Stomach smooth muscle (tissue), 2 donors: ENCODE data around the gene TVP23C.

Experiments used
- H3K27ac ChIP-seq: one replicate; pipeline ENCODE4 v1.7.0; 2013; ENCODE audit warnings: mild to moderate bottlenecking, low read length, inconsistent platforms
- H3K27me3 ChIP-seq, 2 donors: one replicate each; pipeline ENCODE4 v1.7.0; 2013; ENCODE audit warnings: low read length in 2 of 2; ENCODE audit not compliant: insufficient read depth in 2 of 2, control insufficient read depth in 1 of 2
- H3K36me3 ChIP-seq, 2 donors: one replicate each; pipeline ENCODE4 v1.7.0; 2013; ENCODE audit warnings: low read length in 2 of 2; ENCODE audit not compliant: control insufficient read depth in 2 of 2, insufficient read depth in 2 of 2
- H3K4me1 ChIP-seq: one replicate; pipeline ENCODE4 v1.7.0; 2013; ENCODE audit warnings: low read length; ENCODE audit not compliant: control insufficient read depth, insufficient read depth
- H3K4me3 ChIP-seq, 2 donors: one replicate each; pipeline ENCODE4 v1.7.0; 2013; ENCODE audit warnings: low read length in 2 of 2
- H3K9ac ChIP-seq, 2 donors: one replicate each; pipeline ENCODE4 v1.7.0; 2013; ENCODE audit warnings: low read length in 2 of 2, mild to moderate bottlenecking in 1 of 2
- H3K9me3 ChIP-seq, 2 donors: one replicate each; pipeline ENCODE4 v1.7.0; 2013; ENCODE audit warnings: low read length in 2 of 2; ENCODE audit not compliant: control insufficient read depth in 2 of 2
- donor health status: healthy.
- donor health status: Pancreatic carcinoma.

Gene TVP23C

GRCh38 chr17:15457723-15458094 lies 105.6 kb downstream of the TVP23C start:
- no peaks in the 10 kb centered on the region for H3K27me3 ChIP-seq
- H3K27ac ChIP-seq = peak overlapping the region; percentile 73
- peak overlapping the region; percentile 36 to 55 for H3K4me3 ChIP-seq
- H3K9me3 ChIP-seq = no peaks in the 10 kb centered on the region
- H3K36me3 ChIP-seq = peaks cover 0 to 4% of the 10 kb centered on the region in 2 donors
- H3K4me1 ChIP-seq = peaks cover 30% of the 10 kb centered on the region
- H3K9ac ChIP-seq = peak overlapping the region; percentile 24 to 36

DNA sequence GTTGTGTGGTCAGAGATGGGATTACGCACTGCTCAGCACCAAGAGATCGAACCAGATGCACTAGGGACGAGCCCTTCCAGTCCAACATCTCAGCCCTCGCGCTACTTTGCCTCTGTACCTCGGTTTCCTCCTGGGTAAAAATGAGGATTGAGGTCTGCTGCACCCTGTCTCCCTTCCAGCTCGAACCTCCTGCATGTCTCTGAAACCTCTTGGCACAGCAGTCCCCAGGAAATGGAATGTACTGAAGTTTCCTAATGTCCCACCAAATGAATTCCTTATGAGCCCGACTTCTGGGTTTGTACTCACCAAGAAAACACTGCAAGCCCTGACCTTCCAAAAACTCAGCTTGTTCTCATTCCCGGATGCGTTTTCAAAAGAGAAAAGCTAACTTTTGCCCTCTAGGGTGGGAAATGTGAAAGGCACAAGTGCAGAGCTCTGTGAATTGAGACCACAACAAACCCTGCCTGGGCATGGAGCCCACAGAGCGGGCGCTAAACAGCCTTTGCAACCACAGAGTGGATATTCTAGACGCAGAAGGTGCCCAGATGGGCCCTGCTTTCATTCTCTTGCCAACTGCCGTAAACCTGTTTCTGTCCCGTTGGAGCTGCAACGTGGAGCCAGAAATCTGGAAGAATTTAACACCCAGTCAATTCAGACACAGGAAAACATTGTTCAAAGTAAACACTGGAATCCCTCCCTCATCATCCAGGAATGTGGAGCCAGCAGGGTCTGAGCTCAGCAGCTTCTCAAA lies 106.1 kb downstream of the TVP23C start:
- peak overlapping the region; percentile 24 to 29 for H3K9ac ChIP-seq
- H3K9me3 ChIP-seq = no peaks in the 10 kb centered on the region
- no peaks in the 10 kb centered on the region for H3K27me3 ChIP-seq
- peaks cover 29% of the 10 kb centered on the region for H3K4me1 ChIP-seq
- H3K36me3 ChIP-seq = peaks cover 0 to 4% of the 10 kb centered on the region in 2 donors
- peak overlapping the region; percentile 36 to 55 for H3K4me3 ChIP-seq
- H3K27ac ChIP-seq = peak overlapping the region; percentile 73

DNA sequence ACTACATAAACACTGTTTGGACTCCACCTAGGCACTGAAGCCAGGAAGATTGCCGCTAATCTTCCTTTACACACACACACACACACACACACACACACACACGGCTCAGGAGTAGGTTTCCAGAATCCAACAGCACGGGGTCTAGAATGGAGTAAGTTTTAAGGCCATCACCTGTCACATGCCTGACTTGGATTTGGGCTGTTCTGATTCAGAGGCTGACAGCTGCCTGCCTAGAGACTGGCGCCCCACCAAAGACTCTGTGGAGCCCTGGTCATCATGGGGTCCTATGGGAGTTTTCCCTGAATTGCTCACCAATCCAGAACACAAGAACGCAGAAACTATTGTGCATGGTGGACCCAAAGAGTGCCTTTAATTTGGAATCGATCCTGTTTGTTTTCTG lies 106.8 kb downstream of the TVP23C start:
- H3K9ac ChIP-seq = no peak overlapping the region
- peak overlapping the region; percentile 73 for H3K27ac ChIP-seq

GRCh38 chr17:15454346-15454745 lies 108.9 kb downstream of the TVP23C start:
- Histone ChIP-seq H3K27ac (no peak overlapping the region), H3K27me3 (no peaks in the 10 kb centered on the region), H3K4me1 (peaks cover 27% of the 10 kb centered on the region), H3K9ac (no peak overlapping the region), H3K9me3 (no peaks in the 10 kb centered on the region), H3K4me3 (no peak overlapping the region), H3K36me3 (peaks cover 0 to 4% of the 10 kb centered on the region in 2 donors)

More for the DNA sequence above, 106.8 kb downstream of the TVP23C start:
- Histone ChIP-seq H3K4me3 (peak overlapping the region in 1 of 2 donors; percentile 36), H3K4me1 (peaks cover 29% of the 10 kb centered on the region), H3K36me3 (peaks cover 0 to 4% of the 10 kb centered on the region in 2 donors), H3K27me3 (no peaks in the 10 kb centered on the region), H3K9me3 (no peaks in the 10 kb centered on the region)

DNA sequence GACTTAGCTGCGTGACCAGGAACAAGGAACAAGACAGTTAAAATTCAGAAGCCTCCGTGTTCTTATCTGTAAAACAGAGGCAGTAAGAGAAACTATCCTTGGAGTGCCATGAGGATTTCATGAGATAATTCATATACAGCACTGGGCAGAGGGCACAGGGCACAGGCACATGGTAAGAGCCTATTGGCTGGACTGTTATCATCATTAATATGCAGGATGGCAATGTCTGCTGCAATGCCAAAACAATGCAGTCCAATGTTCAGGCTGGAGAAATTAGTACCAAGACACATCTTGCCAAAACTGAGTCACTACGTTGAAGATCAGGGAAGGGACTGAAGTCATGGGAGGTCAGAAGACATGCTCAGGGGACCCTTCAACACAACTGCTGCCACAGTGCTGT lies 109.5 kb downstream of the TVP23C start:
- no peak overlapping the region for H3K4me3 ChIP-seq
- no peaks in the 10 kb centered on the region for H3K27me3 ChIP-seq
- peaks cover 0 to 4% of the 10 kb centered on the region in 2 donors for H3K36me3 ChIP-seq
- no peaks in the 10 kb centered on the region for H3K9me3 ChIP-seq
- no peak overlapping the region for H3K9ac ChIP-seq
- H3K4me1 ChIP-seq = peaks cover 26% of the 10 kb centered on the region
- H3K27ac ChIP-seq = no peak overlapping the region

DNA sequence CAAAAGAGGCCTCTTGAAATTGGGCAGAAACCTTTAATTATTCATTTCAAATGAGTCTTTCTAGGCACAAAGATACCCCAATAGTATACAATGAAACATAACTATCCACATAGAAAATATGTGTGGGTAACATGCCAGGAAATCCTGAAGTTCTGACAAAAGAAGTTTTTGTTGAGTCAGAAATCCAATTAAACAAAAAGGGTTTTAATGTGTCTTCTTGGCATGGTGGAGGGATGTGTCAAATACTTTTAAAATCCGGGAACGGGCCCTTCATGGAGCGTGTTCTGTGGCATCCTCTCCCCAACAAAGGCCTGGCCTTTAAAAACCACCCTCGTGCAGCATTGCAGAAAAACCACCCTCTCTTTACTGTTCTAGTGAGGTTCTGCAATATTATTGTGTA lies 110.0 kb downstream of the TVP23C start:
- Histone ChIP-seq H3K27ac (no peak overlapping the region), H3K4me3 (no peak overlapping the region), H3K36me3 (peaks cover 0 to 4% of the 10 kb centered on the region in 2 donors), H3K27me3 (no peaks in the 10 kb centered on the region), H3K9me3 (no peaks in the 10 kb centered on the region), H3K9ac (no peak overlapping the region), H3K4me1 (peaks cover 22% of the 10 kb centered on the region)

- Histone ChIP-seq H3K9me3 (no peaks in the 10 kb centered on the region), H3K27ac (no peak overlapping the region), H3K27me3 (no peaks in the 10 kb centered on the region), H3K4me1 (peaks cover 17% of the 10 kb centered on the region), H3K9ac (no peak overlapping the region), H3K4me3 (no peak overlapping the region), H3K36me3 (peaks cover 0 to 4% of the 10 kb centered on the region in 2 donors)
Measured at GRCh38 chr17:15452746-15453145, 110.5 kb downstream of the TVP23C start.
